ENCODE data around the gene JAKMIP3.

JAKMIP3 gene

DNA sequence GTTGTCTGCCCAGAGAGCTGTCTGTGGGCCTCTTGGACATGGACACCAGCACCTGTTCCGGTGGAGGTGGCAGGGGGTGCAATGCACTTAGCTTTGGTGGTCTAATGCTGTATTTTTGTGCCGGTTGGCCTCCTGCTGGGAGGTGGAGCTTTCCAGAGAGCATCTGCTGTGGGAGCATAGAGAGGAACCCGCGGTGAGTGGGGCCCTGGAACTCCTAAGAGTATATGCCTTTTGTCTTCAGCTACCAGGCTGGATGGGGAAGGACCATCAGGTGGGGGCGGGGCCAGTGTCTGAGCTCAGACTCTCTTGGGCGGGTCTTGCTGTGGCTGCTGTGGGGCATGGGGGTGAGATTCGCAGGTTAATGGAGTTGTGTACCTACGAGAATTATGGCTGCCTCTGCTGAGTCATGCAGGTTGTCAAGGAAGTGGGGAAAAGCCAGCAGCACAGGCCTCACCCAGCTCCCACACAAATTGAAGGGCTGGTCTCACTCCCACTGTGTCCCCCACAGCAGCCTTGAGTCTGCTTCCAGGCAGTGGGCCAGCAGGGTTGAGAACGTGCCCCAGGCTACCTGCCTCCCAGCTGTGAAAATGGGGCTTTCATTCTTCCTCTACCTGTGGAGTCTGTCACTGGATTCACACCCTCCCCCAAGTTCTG is 29.0 kb downstream of the JAKMIP3 start:
- no peaks in the 10 kb centered on the region for H3K79me2 ChIP-seq (ENCODE audit: low read length)
- no peaks in the 10 kb centered on the region for H4K20me1 ChIP-seq (ENCODE audit: insufficient read depth, low read length)
- TF ChIP-seq, protein P1, sequence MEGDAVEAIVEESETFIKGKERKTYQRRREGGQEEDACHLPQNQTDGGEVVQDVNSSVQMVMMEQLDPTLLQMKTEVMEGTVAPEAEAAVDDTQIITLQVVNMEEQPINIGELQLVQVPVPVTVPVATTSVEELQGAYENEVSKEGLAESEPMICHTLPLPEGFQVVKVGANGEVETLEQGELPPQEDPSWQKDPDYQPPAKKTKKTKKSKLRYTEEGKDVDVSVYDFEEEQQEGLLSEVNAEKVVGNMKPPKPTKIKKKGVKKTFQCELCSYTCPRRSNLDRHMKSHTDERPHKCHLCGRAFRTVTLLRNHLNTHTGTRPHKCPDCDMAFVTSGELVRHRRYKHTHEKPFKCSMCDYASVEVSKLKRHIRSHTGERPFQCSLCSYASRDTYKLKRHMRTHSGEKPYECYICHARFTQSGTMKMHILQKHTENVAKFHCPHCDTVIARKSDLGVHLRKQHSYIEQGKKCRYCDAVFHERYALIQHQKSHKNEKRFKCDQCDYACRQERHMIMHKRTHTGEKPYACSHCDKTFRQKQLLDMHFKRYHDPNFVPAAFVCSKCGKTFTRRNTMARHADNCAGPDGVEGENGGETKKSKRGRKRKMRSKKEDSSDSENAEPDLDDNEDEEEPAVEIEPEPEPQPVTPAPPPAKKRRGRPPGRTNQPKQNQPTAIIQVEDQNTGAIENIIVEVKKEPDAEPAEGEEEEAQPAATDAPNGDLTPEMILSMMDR (IDR thresholded peaks at IDR 0.05; ENCODE audit: low read depth, low read length): no peak
- TF ChIP-seq EZH2phosphoT487 (IDR thresholded peaks at IDR 0.05; ENCODE audit: low read depth): no peak
- no peak overlapping the region for H2AFZ ChIP-seq (ENCODE audit: low read depth, low read length)
- H3K27me3 ChIP-seq (ENCODE audit: low read depth, low read length): no peaks in the 10 kb centered on the region
- H3K4me1 ChIP-seq (ENCODE audit: low read length): no peaks in the 10 kb centered on the region
- H3K9me3 ChIP-seq (ENCODE audit: insufficient read depth, low read length): no peaks in the 10 kb centered on the region
- no peaks in the 10 kb centered on the region for H3K36me3 ChIP-seq (replicated peaks; ENCODE audit: low read depth, low read length)
- H3K9ac ChIP-seq (ENCODE audit: low read length): no peak overlapping the region
- no peak overlapping the region for H3K4me2 ChIP-seq (ENCODE audit: low read length)
- H3K27ac ChIP-seq (ENCODE audit: low read length): no peak overlapping the region
- H3K4me3 ChIP-seq (ENCODE audit: low read length): no peak overlapping the region

- Histone ChIP-seq H3K4me3 (ENCODE audit: low read length) (no peak overlapping the region), H3K79me2 (ENCODE audit: low read length) (no peaks in the 10 kb centered on the region), H3K27me3 (ENCODE audit: low read depth, low read length) (no peaks in the 10 kb centered on the region), H2AFZ (ENCODE audit: low read depth, low read length) (no peak overlapping the region), H3K4me1 (ENCODE audit: low read length) (no peaks in the 10 kb centered on the region), H3K36me3 (replicated peaks; ENCODE audit: low read depth, low read length) (no peaks in the 10 kb centered on the region), H3K4me2 (ENCODE audit: low read length) (no peak overlapping the region), H3K27ac (ENCODE audit: low read length) (no peak overlapping the region), H3K9me3 (ENCODE audit: insufficient read depth, low read length) (no peaks in the 10 kb centered on the region), H4K20me1 (ENCODE audit: insufficient read depth, low read length) (no peaks in the 10 kb centered on the region), H3K9ac (ENCODE audit: low read length) (no peak overlapping the region)
- TF ChIP-seq, protein P1 (IDR thresholded peaks at IDR 0.05; ENCODE audit: low read depth, low read length): no peak
- TF ChIP-seq EZH2phosphoT487 (IDR thresholded peaks at IDR 0.05; ENCODE audit: low read depth): no peak
Observed at GRCh38 chr10:132095403-132096113, 29.8 kb downstream of the JAKMIP3 start.

GRCh38 chr10:132096223-132096622 is 30.5 kb downstream of the JAKMIP3 start:
- Histone ChIP-seq H3K27ac (ENCODE audit: low read length) (no peak overlapping the region), H3K9me3 (ENCODE audit: insufficient read depth, low read length) (no peaks in the 10 kb centered on the region), H3K4me3 (ENCODE audit: low read length) (no peak overlapping the region), H4K20me1 (ENCODE audit: insufficient read depth, low read length) (no peaks in the 10 kb centered on the region), H2AFZ (ENCODE audit: low read depth, low read length) (no peak overlapping the region), H3K36me3 (replicated peaks; ENCODE audit: low read depth, low read length) (no peaks in the 10 kb centered on the region), H3K4me2 (ENCODE audit: low read length) (no peak overlapping the region), H3K4me1 (ENCODE audit: low read length) (no peaks in the 10 kb centered on the region), H3K79me2 (ENCODE audit: low read length) (no peaks in the 10 kb centered on the region), H3K27me3 (ENCODE audit: low read depth, low read length) (no peaks in the 10 kb centered on the region), H3K9ac (ENCODE audit: low read length) (no peak overlapping the region)
- TF ChIP-seq EZH2phosphoT487 (IDR thresholded peaks at IDR 0.05; ENCODE audit: low read depth): no peak
- TF ChIP-seq, protein P1 (IDR thresholded peaks at IDR 0.05; ENCODE audit: low read depth, low read length): no peak

DNA sequence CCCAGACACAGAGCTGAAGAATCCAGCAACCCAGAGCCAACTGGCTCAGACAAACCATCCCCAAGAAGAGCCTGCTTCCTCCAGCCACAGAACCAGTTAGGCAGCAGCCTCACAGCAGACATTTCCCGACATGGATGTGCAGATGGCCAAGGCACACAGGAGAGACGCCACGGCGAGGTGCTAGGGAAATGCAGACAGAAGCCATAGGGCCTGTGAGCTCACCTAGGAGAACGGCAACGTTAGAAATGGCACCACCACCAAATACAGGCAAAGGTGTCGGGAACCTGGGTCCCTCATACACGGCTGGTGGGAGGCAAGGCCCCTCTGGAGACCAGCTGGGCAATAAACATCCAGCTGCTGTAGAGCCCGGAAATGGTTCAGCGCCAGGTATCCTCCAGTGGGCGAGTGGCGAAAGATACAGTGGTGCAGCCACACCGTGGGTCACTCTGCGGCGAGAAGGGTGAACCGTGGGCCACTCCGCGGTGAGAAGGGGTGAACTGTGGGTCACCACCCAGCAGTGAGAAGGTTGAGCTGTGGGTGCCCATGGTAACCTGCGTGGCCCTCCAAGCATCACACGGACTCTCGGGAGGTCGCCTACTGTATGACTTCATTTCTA is 31.2 kb downstream of the JAKMIP3 start:
- Histone ChIP-seq H3K4me2 (ENCODE audit: low read length) (no peak overlapping the region), H3K9me3 (ENCODE audit: insufficient read depth, low read length) (no peaks in the 10 kb centered on the region), H2AFZ (ENCODE audit: low read depth, low read length) (no peak overlapping the region), H3K79me2 (ENCODE audit: low read length) (no peaks in the 10 kb centered on the region), H3K36me3 (replicated peaks; ENCODE audit: low read depth, low read length) (no peaks in the 10 kb centered on the region), H3K9ac (ENCODE audit: low read length) (no peak overlapping the region), H4K20me1 (ENCODE audit: insufficient read depth, low read length) (no peaks in the 10 kb centered on the region), H3K27me3 (ENCODE audit: low read depth, low read length) (no peaks in the 10 kb centered on the region), H3K4me1 (ENCODE audit: low read length) (no peaks in the 10 kb centered on the region), H3K27ac (ENCODE audit: low read length) (no peak overlapping the region), H3K4me3 (ENCODE audit: low read length) (no peak overlapping the region)
- TF ChIP-seq, protein P1 (IDR thresholded peaks at IDR 0.05; ENCODE audit: low read depth, low read length): no peak
- TF ChIP-seq EZH2phosphoT487 (IDR thresholded peaks at IDR 0.05; ENCODE audit: low read depth): no peak
